ENCODE measurements around the gene C11orf16. TPM values are rescaled to one million over a fixed set of nuclear protein-coding genes. Genes with fewer than 3 reads are reported as not detected.
"Not testable (repeated sequence)": the region's sequence is repeated elsewhere in the genome, so short reads cannot be mapped to it uniquely, and the experiment has no call there.

The C11orf16 gene
- total RNA-seq, 1 donor from 2014 or later, result not detected

- Histone ChIP-seq H3K27me3 (ENCODE audit: insufficient read depth, low read length) (no peaks in the 10 kb centered on the region), H3K4me1 (ENCODE audit: insufficient read depth, low read length) (peaks cover 30% of the 10 kb centered on the region), H3K27ac (ENCODE audit: low read depth, low read length) (peak overlapping the region; percentile 81), H2AFZ (ENCODE audit: low read depth, low read length) (no peak overlapping the region), H3K9me3 (ENCODE audit: insufficient read depth, low read depth, low read length) (no peaks in the 10 kb centered on the region), H3K4me3 (ENCODE audit: insufficient read depth, low read depth, low read length) (no peak overlapping the region), H4K20me1 (ENCODE audit: insufficient read depth, low read length) (no peaks in the 10 kb centered on the region), H3K79me2 (ENCODE audit: insufficient read depth, low read length) (no peaks in the 10 kb centered on the region), H3K4me2 (ENCODE audit: low read length) (peak overlapping the region; percentile 46), H3K9ac (ENCODE audit: low read length) (peak overlapping the region; percentile 36), H3K36me3 (ENCODE audit: insufficient read depth, low read length) (no peaks in the 10 kb centered on the region)
- DNase-seq (ENCODE audit: low read depth), result peak; percentile 83
- Mint-ChIP-seq H3K9me3 (ENCODE audit: unreplicated experiment) (peaks cover 4% of the 10 kb centered on the region), H3K4me1 (ENCODE audit: low read depth, unreplicated experiment) (peaks cover 27% of the 10 kb centered on the region), H3K36me3 (ENCODE audit: low read depth, unreplicated experiment) (peaks cover 3% of the 10 kb centered on the region), H3K27ac (ENCODE audit: unreplicated experiment) (peak overlapping the region; percentile 83), H3K27me3 (ENCODE audit: low read depth, unreplicated experiment) (no peaks in the 10 kb centered on the region), H3K4me3 (ENCODE audit: unreplicated experiment) (no peak overlapping the region)
- no peak for TF ChIP-seq CTCF (IDR thresholded peaks at IDR 0.05; ENCODE audit: insufficient read depth, low read depth, low read length)
- no peak for TF ChIP-seq EZH2 (IDR thresholded peaks at IDR 0.05; ENCODE audit: insufficient read depth, low read length)
- FAIRE-seq, result no peak
Observed at GRCh38 chr11:8905528-8906165, 27.1 kb downstream of the C11orf16 start.

DNA sequence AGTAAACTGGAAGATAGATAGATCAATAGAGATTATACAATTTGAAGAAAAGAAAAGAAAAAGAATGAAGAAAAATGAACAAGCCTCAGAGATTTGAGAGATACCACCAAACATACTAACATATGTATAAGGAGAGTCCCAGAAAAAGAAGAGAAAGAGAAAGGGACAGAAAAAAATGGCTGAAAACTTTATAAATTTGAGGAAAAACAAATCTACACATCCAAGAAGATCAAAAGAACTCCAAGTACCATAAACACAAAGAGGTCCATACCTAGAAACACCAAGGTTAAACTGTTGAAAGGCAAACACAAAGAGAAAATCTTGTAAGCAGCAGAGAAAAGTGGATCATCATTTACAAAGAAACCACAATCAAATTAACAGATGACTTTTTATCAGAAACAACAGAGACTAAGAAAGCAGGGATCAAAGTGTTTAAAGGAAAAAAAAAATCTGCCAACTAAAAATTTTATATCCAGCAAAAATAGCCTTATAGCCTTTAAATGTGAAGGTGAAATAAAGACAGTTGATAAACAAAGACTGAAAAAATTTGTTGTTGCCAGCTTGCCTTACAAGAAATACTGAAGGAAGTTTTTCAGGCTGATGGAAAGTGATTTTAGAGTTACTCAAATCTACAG lies 33.5 kb downstream of the C11orf16 start:
- Mint-ChIP-seq H3K4me1 (ENCODE audit: low read depth, unreplicated experiment) (no peaks in the 10 kb centered on the region), H3K27ac (ENCODE audit: unreplicated experiment) (no peak overlapping the region), H3K27me3 (ENCODE audit: low read depth, unreplicated experiment) (no peaks in the 10 kb centered on the region), H3K9me3 (ENCODE audit: unreplicated experiment) (peaks cover 13% of the 10 kb centered on the region), H3K4me3 (ENCODE audit: unreplicated experiment) (no peak overlapping the region), H3K36me3 (ENCODE audit: low read depth, unreplicated experiment) (peaks cover 3% of the 10 kb centered on the region)
- H3K9ac ChIP-seq (ENCODE audit: low read length), result no peak overlapping the region
- no peaks in the 10 kb centered on the region for H4K20me1 ChIP-seq (ENCODE audit: insufficient read depth, low read length)
- TF ChIP-seq CTCF (IDR thresholded peaks at IDR 0.05; ENCODE audit: insufficient read depth, low read depth, low read length) (no peak), EZH2 (IDR thresholded peaks at IDR 0.05; ENCODE audit: insufficient read depth, low read length) (no peak)
- H3K9me3 ChIP-seq (ENCODE audit: insufficient read depth, low read depth, low read length), result no peaks in the 10 kb centered on the region
- FAIRE-seq (no peak), DNase-seq (ENCODE audit: low read depth) (no peak)
- H2AFZ ChIP-seq (ENCODE audit: low read depth, low read length), result no peak overlapping the region
- H3K36me3 ChIP-seq (ENCODE audit: insufficient read depth, low read length), result no peaks in the 10 kb centered on the region
- H3K4me3 ChIP-seq (ENCODE audit: insufficient read depth, low read depth, low read length), result no peak overlapping the region
- no peak overlapping the region for H3K27ac ChIP-seq (ENCODE audit: low read depth, low read length)
- H3K4me1 ChIP-seq (ENCODE audit: insufficient read depth, low read length), result no peaks in the 10 kb centered on the region
- H3K4me2 ChIP-seq (ENCODE audit: low read length), result no peak overlapping the region
- no peaks in the 10 kb centered on the region for H3K79me2 ChIP-seq (ENCODE audit: insufficient read depth, low read length)
- H3K27me3 ChIP-seq (ENCODE audit: insufficient read depth, low read length), result no peaks in the 10 kb centered on the region

DNA sequence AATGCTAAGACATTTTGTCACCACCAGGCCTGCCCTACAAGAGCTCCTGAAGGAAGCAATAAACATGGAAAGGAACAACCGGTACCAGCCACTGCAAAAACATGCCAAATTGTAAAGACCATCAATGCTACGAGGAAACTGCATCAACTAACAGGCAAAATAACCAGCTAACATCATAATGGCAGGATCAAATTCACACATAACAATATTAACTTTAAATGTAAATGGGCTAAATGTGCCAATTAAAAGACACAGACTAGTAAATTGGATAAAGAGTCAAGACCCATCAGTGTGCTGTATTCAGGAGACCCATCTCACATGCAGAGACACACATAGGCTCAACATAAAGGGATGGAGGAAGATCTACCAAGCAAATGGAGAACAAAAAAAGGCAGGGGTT lies 41.6 kb downstream of the C11orf16 start:
- H3K4me2 ChIP-seq (ENCODE audit: low read length); H3K79me2 ChIP-seq (ENCODE audit: insufficient read depth, low read length); H3K9me3 ChIP-seq (ENCODE audit: insufficient read depth, low read depth, low read length); H3K4me1 Mint-ChIP-seq (ENCODE audit: low read depth, unreplicated experiment); H3K27me3 ChIP-seq (ENCODE audit: insufficient read depth, low read length); H2AFZ ChIP-seq (ENCODE audit: low read depth, low read length); H3K4me3 ChIP-seq (ENCODE audit: insufficient read depth, low read depth, low read length); DNase-seq (ENCODE audit: low read depth); H3K4me3 Mint-ChIP-seq (ENCODE audit: unreplicated experiment); H3K27ac ChIP-seq (ENCODE audit: low read depth, low read length); FAIRE-seq; H3K4me1 ChIP-seq (ENCODE audit: insufficient read depth, low read length); H4K20me1 ChIP-seq (ENCODE audit: insufficient read depth, low read length); H3K36me3 ChIP-seq (ENCODE audit: insufficient read depth, low read length); H3K27ac Mint-ChIP-seq (ENCODE audit: unreplicated experiment); H3K27me3 Mint-ChIP-seq (ENCODE audit: low read depth, unreplicated experiment); H3K9ac ChIP-seq (ENCODE audit: low read length); H3K36me3 Mint-ChIP-seq (ENCODE audit: low read depth, unreplicated experiment): not testable (repeated sequence)
- peaks cover 18% of the 10 kb centered on the region for H3K9me3 Mint-ChIP-seq (ENCODE audit: unreplicated experiment)
